Measurements from ENCODE around the gene STKLD1.

- TF ChIP-seq ZNF274 (IDR thresholded peaks at IDR 0.05; ENCODE audit: low read depth, low read length) (no peak), SUZ12 (IDR thresholded peaks at IDR 0.05; ENCODE audit: extremely low read depth, insufficient read depth, insufficient read length) (no peak)
These were observed 65.4 kb downstream of the STKLD1 start for GRCh38 chr9:133441571-133441970.
